ENCODE results near the gene MUC2.

The MUC2 gene

DNA sequence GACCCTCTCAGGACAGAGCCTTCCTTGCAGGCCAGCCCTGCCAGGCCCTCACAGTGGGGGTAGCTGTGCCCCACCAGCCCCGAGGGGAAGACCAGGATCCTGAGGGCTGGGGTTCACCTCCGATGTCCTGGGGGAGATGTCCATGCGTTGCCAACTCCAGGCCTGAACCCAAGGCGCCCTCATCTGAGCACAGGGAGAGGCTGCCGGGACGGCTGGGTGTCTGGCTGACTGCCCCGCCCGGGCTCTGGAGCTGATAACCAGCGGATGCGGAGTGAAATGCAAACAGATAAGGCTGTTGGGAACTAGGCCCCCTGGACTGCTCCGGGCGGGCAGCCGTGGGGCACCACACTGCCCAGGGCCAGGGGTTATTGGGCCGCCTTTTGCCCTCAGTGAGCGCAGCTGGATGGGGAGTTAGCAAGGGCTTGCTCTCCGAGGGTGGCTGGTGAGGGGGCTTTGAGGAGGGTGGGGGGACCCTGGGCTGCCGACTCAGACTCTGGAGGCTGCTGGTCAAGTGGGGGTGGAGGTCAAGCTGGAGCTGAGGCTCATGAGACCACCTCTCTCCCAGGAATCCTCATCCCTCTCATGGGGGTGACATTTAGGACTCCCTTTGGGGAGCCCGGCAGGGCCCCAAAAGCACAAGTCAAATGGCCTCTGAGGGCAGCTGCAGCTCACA, 32.6 kb upstream of the MUC2 start:
- TF ChIP-seq, protein P1, sequence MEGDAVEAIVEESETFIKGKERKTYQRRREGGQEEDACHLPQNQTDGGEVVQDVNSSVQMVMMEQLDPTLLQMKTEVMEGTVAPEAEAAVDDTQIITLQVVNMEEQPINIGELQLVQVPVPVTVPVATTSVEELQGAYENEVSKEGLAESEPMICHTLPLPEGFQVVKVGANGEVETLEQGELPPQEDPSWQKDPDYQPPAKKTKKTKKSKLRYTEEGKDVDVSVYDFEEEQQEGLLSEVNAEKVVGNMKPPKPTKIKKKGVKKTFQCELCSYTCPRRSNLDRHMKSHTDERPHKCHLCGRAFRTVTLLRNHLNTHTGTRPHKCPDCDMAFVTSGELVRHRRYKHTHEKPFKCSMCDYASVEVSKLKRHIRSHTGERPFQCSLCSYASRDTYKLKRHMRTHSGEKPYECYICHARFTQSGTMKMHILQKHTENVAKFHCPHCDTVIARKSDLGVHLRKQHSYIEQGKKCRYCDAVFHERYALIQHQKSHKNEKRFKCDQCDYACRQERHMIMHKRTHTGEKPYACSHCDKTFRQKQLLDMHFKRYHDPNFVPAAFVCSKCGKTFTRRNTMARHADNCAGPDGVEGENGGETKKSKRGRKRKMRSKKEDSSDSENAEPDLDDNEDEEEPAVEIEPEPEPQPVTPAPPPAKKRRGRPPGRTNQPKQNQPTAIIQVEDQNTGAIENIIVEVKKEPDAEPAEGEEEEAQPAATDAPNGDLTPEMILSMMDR (IDR thresholded peaks at IDR 0.05; ENCODE audit: low read depth, low read length) = no peak

DNA sequence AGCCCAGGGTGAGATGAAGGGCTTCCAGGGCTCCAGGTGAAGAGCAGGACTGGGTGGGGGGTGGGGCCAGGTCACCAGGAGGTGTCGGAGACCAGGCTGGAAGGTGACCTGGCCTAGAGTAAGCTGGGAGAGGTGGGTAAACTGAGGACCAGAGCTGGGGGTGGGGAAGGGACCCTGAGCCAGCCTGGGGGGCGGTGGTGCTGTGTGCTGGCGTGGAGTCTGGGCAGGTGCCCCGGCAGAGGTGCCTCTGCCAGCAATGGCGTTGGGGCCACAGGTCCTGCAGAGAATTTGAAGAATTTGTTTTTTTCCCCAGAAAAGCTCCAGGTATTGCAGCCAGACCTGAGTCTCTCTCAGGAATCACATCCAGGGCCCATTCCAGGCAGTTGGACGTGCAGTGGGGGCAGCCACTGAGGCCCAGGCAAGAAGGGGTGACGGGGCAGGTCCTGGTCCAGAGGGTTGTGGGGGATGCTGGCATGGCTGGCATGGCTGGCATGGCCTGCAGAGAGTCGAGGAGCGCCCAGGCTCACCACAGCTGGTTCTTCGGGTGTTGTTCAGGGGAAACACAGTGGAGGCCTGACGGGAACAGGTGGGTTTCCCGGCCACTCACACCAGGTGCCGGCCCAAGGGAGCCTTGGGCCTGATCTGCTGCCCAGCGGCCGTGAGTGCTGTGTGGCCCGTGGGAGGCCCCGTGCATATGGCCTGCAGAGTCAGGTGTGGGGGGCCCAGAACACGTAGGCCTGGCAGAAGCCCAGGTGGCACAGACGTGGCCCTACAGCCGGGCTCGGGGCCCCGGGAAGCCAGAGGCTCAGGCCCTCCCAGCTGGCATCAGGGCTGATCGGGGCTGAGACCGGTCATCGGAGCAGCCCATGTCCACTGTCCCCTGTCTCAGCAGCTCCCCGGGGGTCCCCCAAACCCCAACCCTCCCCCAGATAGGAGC, 31.8 kb upstream of the MUC2 start:
- DNase-seq (ENCODE audit: extremely low read depth, low read depth) = no peak
- TF ChIP-seq, protein P1 (IDR thresholded peaks at IDR 0.05; ENCODE audit: low read depth, low read length) = no peak

More for the DNA sequence above, 32.6 kb upstream of the MUC2 start:
- DNase-seq (ENCODE audit: extremely low read depth, low read depth) = no peak

DNA sequence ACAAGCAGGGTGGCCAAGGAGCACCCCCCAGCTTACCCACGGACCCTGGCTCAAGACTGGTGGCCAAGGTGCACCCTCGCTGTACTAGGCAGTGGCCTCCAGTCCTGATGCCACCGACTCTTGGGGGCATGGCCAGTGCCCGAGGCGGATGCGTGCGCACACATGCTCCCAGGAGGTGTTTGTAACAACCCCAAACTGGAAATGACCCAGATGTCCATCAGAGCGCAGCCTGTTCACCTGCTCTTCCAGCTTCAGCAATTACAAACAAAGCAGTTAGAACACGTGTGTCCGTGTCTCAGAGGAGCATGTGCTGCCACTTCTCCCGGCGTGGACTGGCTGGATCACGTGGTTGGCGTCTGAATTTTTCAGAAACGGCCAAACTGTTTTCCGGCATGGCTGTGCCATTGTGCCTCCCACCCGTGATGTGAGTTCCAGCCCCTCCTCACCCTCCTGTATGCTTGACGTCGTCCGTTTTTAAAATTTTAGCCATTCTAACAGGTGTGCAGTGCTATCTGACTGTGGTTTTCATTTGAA, 31.0 kb upstream of the MUC2 start:
- TF ChIP-seq, protein P1 (IDR thresholded peaks at IDR 0.05; ENCODE audit: low read depth, low read length) = no peak
- no peak for DNase-seq (ENCODE audit: extremely low read depth, low read depth)

DNA sequence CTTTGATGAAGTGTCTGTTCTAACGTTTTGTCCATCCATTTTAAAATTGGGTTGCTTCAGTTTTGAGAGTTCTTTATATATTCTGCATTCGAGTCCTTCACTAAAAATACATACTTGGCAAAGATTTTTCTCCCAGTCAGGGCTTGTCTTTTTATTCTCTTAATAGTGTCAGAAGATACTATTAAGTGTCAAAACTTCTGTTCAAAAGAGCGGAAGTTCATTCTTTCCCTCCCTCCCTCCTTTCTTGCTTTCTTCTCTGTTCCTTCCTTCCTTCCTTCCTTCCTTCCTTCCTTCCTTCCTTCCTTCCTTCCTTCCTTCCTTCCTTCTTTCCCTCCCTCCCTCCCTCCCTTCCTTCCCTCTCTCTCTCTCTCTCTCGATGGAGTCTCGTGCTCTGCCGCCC, 30.5 kb upstream of the MUC2 start:
- TF ChIP-seq, protein P1 (IDR thresholded peaks at IDR 0.05; ENCODE audit: low read depth, low read length) = no peak
- no peak for DNase-seq (ENCODE audit: extremely low read depth, low read depth)

DNA sequence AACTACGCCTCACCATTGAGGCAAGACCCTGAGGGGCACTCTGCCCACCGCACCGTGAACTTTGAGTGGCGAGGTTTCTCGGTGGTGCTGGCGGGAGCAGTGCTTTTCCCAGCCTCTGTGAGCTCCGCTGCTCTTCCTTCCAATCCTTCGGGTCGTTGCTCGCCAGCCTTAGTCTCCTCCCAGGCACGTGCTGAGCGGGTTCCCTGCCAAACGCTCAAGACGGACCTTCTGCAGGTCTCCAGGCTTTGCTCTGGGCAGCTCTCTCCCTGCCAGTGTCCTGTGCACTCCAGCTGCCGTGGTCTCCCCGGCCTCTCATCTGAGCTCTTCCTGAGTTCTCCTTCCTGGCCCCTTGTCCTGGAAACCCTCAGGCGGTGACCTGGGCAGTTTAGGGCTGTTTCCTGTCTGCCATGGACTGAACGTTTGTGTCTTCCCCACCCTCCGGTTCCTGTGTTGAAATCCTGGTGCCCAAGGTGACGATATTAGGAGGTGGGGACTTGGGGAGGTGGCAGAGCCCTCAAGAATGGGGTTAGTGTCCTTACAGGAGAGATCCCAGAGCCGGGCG, 27.0 kb upstream of the MUC2 start:
- no peak for DNase-seq (ENCODE audit: extremely low read depth, low read depth)
- TF ChIP-seq, protein P1 (IDR thresholded peaks at IDR 0.05; ENCODE audit: low read depth, low read length) = no peak

DNA sequence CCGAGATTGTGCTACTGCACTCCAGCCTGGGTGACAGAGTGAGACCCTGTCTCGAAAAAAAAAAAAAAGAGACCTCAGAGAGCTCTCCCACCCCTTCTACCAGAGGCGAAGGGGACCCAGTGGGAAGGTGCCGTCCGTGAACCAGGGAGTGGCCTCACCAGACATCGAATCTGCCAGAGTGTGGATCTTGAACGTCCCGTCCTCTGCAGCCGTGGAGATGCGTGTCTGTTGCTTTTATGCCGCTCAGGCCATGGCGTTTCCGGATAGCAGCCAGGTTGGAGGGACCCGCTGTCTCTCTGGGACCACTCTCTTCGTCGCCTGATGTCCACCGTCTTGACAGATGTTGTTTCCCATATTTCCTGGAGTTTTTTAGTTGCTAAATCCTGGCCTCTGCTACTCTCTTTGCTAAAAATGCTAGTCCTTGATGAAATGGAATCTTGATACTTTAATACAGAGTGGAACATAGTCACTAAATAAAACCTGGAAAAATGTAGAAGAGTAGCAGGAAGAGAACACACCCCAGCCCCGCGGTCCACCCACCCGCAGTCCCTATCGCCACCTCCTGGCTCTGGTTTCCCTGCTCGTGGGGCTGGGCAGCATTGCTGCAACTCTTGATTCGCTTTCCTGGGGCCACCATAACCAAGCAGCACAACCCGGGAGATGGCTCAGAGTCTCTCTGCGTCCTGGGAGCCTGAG, 26.2 kb upstream of the MUC2 start:
- TF ChIP-seq, protein P1 (IDR thresholded peaks at IDR 0.05; ENCODE audit: low read depth, low read length) = no peak
- no peak for DNase-seq (ENCODE audit: extremely low read depth, low read depth)

Data from AG09319 (cell line).